HEK293 (cell line): ENCODE results near the gene INPP5A.
A peak's percentile ranks its signal among the peaks of the same experiment; 100 is the strongest.

Experiments
- CTCF ChIA-PET: fragments of 350-600 bp; formaldehyde crosslinking; extraction: SDS; loops from one replicate; lab custom pipeline; 2021; ENCODE audit warnings: antibody characterized with exemption; lab: Yijun Ruan, JAX
- POLR2A ChIA-PET: fragments of 300-600 bp; formaldehyde crosslinking; extraction: SDS; loops from one replicate; lab custom pipeline; 2020; ENCODE audit warnings: antibody characterized with exemption, inconsistent platforms; lab: Yijun Ruan, JAX
- H3K27ac ChIP-seq: fragments of 200-500 bp; sonication (Bioruptor generic); 2 replicates; pipeline ENCODE4 v1.5.1; 2014; ENCODE audit warnings: low read depth, low read length, control low read depth, inconsistent platforms; ENCODE audit errors: extremely low read depth
- H3K36me3 ChIP-seq, 2 experiments: fragments of 200-500 bp in 1 of 2; sonication (Bioruptor generic) in 1 of 2; 1 replicate in 1 of 2; 2 replicates in 1 of 2; pipeline ENCODE4 v1.5.1; 2014 to 2017; ENCODE audit warnings: inconsistent platforms in 2 of 2, low read length in 2 of 2; ENCODE audit not compliant: control insufficient read depth in 2 of 2, insufficient read depth in 1 of 2
- H3K4me1 ChIP-seq: fragments of 200-500 bp; sonication (Bioruptor generic); 2 replicates; pipeline ENCODE4 v1.5.1; 2014; ENCODE audit warnings: mild to moderate bottlenecking, low read length, inconsistent platforms; ENCODE audit not compliant: control insufficient read depth, insufficient read depth
- H3K4me3 ChIP-seq: 2 replicates; pipeline ENCODE4 v1.5.1; 2011; ENCODE audit warnings: low read depth, mild to moderate bottlenecking, control low read depth, low read length, moderate library complexity
- H3K9me3 ChIP-seq: fragments of 200-500 bp; sonication (Bioruptor generic); 2 replicates; pipeline ENCODE4 v1.5.1; 2014; ENCODE audit warnings: low read depth, low read length, inconsistent platforms; ENCODE audit not compliant: control insufficient read depth, insufficient read depth
- EGR2 ChIP-seq: fragments of 450-650 bp; formaldehyde crosslinking; IDR thresholded peaks from 2 replicates; pipeline ENCODE4 v1.5.1; 2016; ENCODE audit warnings: low read depth, missing biosample characterization, missing genetic modification characterization
- GLIS1 ChIP-seq: fragments of 450-650 bp; formaldehyde crosslinking; IDR thresholded peaks from 2 replicates; pipeline ENCODE4 v1.5.1; 2016; ENCODE audit warnings: missing biosample characterization, missing genetic modification characterization
- GLIS2 ChIP-seq: fragments of 450-650 bp; formaldehyde crosslinking; IDR thresholded peaks from 2 replicates; pipeline ENCODE4 v1.5.1; 2016; ENCODE audit warnings: missing biosample characterization, missing genetic modification characterization
- HOXD13 ChIP-seq: sonication (generic); formaldehyde crosslinking; IDR thresholded peaks from 2 replicates; pipeline ENCODE4 v1.8.0; 2022; ENCODE audit warnings: missing genetic modification reagents, borderline replicate concordance
- SETDB1 ChIP-seq: IDR thresholded peaks from one replicate; pipeline ENCODE4 v1.6.1; 2017; ENCODE audit warnings: mild to moderate bottlenecking, low read length, moderate library complexity, mixed read lengths; ENCODE audit not compliant: insufficient read length
- SP2 ChIP-seq: fragments of 450-650 bp; formaldehyde crosslinking; IDR thresholded peaks from 2 replicates; pipeline ENCODE4 v1.5.1; 2016; ENCODE audit warnings: missing biosample characterization, missing genetic modification characterization
- SP7 ChIP-seq: fragments of 450-650 bp; formaldehyde crosslinking; IDR thresholded peaks from 2 replicates; pipeline ENCODE4 v1.5.1; 2016; ENCODE audit warnings: missing biosample characterization, missing genetic modification characterization
- ZBTB20 ChIP-seq: fragments of 450-650 bp; formaldehyde crosslinking; IDR thresholded peaks from 2 replicates; pipeline ENCODE4 v1.5.1; 2016; ENCODE audit warnings: missing biosample characterization, missing genetic modification characterization
- ZBTB49 ChIP-seq: fragments of 450-650 bp; formaldehyde crosslinking; IDR thresholded peaks from 2 replicates; pipeline ENCODE4 v1.5.1; 2016; ENCODE audit warnings: missing biosample characterization, missing genetic modification characterization, low read depth
- ZEB2 ChIP-seq: fragments of 450-650 bp; formaldehyde crosslinking; IDR thresholded peaks from 2 replicates; pipeline ENCODE4 v1.5.1; 2016; ENCODE audit warnings: missing biosample characterization, missing genetic modification characterization
- ZFHX2 ChIP-seq: fragments of 450-650 bp; formaldehyde crosslinking; conservative IDR thresholded peaks from 2 replicates; pipeline ENCODE4 v1.5.1; 2016; ENCODE audit warnings: missing biosample characterization, missing genetic modification characterization
- ZIC2 ChIP-seq: fragments of 450-650 bp; formaldehyde crosslinking; IDR thresholded peaks from 2 replicates; pipeline ENCODE4 v1.5.1; 2016; ENCODE audit warnings: missing biosample characterization, missing genetic modification characterization
- ZNF140 ChIP-seq: fragments of 450-650 bp; formaldehyde crosslinking; IDR thresholded peaks from 2 replicates; pipeline ENCODE4 v1.5.1; 2016; ENCODE audit warnings: missing biosample characterization, missing genetic modification characterization
- ZNF169 ChIP-seq: fragments of 450-650 bp; formaldehyde crosslinking; IDR thresholded peaks from 2 replicates; pipeline ENCODE4 v1.5.1; 2016; ENCODE audit warnings: missing biosample characterization, missing genetic modification characterization
- ZNF23 ChIP-seq: fragments of 450-650 bp; formaldehyde crosslinking; IDR thresholded peaks from 2 replicates; pipeline ENCODE4 v1.5.1; 2016; ENCODE audit warnings: missing biosample characterization, missing genetic modification characterization, borderline replicate concordance
- ZNF324 ChIP-seq: fragments of 450-650 bp; formaldehyde crosslinking; IDR thresholded peaks from 2 replicates; pipeline ENCODE4 v1.5.1; 2016; ENCODE audit warnings: missing biosample characterization, missing genetic modification characterization
- ZNF37A ChIP-seq: fragments of 450-650 bp; IDR thresholded peaks from 2 replicates; pipeline ENCODE4 v1.5.1; 2018; ENCODE audit warnings: missing biosample characterization, missing genetic modification characterization
- ZNF426 ChIP-seq: fragments of 450-650 bp; formaldehyde crosslinking; IDR thresholded peaks from 2 replicates; pipeline ENCODE4 v1.5.1; 2017; ENCODE audit warnings: missing biosample characterization, missing genetic modification characterization, mild to moderate bottlenecking, inconsistent platforms, moderate library complexity
- ZNF548 ChIP-seq: fragments of 450-650 bp; formaldehyde crosslinking; IDR thresholded peaks from 2 replicates; pipeline ENCODE4 v1.5.1; 2016; ENCODE audit warnings: missing biosample characterization, missing genetic modification characterization
- ZNF560 ChIP-seq: fragments of 450-650 bp; formaldehyde crosslinking; IDR thresholded peaks from 2 replicates; pipeline ENCODE4 v1.5.1; 2017; ENCODE audit warnings: missing biosample characterization, missing genetic modification characterization, borderline replicate concordance
- ZNF585B ChIP-seq: fragments of 450-650 bp; formaldehyde crosslinking; IDR thresholded peaks from 2 replicates; pipeline ENCODE4 v1.5.1; 2016; ENCODE audit warnings: missing biosample characterization, missing genetic modification characterization
- ZNF623 ChIP-seq: fragments of 450-650 bp; formaldehyde crosslinking; IDR thresholded peaks from 2 replicates; pipeline ENCODE4 v1.5.1; 2016; ENCODE audit warnings: missing biosample characterization, missing genetic modification characterization
- ZNF670 ChIP-seq: fragments of 450-650 bp; formaldehyde crosslinking; IDR thresholded peaks from 2 replicates; pipeline ENCODE4 v1.5.1; 2016; ENCODE audit warnings: missing biosample characterization, missing genetic modification characterization, low read depth
- ZNF692 ChIP-seq: fragments of 450-650 bp; formaldehyde crosslinking; IDR thresholded peaks from 2 replicates; pipeline ENCODE4 v1.5.1; 2016; ENCODE audit warnings: missing biosample characterization, missing genetic modification characterization
- ZNF76 ChIP-seq: fragments of 450-650 bp; formaldehyde crosslinking; IDR thresholded peaks from 2 replicates; pipeline ENCODE4; 2016; ENCODE audit warnings: low read depth, missing biosample characterization, missing genetic modification characterization, borderline replicate concordance
- ZNF777 ChIP-seq: fragments of 450-650 bp; formaldehyde crosslinking; IDR thresholded peaks from 2 replicates; pipeline ENCODE4 v1.5.1; 2017; ENCODE audit warnings: missing biosample characterization, missing genetic modification characterization, borderline replicate concordance
- ZNF785 ChIP-seq: fragments of 450-650 bp; formaldehyde crosslinking; IDR thresholded peaks from 2 replicates; pipeline ENCODE4 v1.5.1; 2016; ENCODE audit warnings: missing biosample characterization, missing genetic modification characterization
- ZNF791 ChIP-seq: fragments of 450-650 bp; formaldehyde crosslinking; IDR thresholded peaks from 2 replicates; pipeline ENCODE4 v1.5.1; 2016; ENCODE audit warnings: missing biosample characterization, missing genetic modification characterization
- TF ChIP-seq, protein P1 (sequence below): fragments of 450-650 bp; formaldehyde crosslinking; optimal IDR thresholded peaks from 2 replicates; pipeline ENCODE3; 2016; ENCODE audit warnings: missing biosample characterization, mild to moderate bottlenecking, missing genetic modification characterization
- TF ChIP-seq, protein P2 (sequence below): fragments of 450-650 bp; formaldehyde crosslinking; IDR thresholded peaks from 2 replicates; pipeline ENCODE4 v1.5.1; 2016; ENCODE audit warnings: missing biosample characterization, missing genetic modification characterization

INPP5A gene

GRCh38 chr10:132786476-132786883 is 248.9 kb downstream of the INPP5A start:
- POLR2A ChIA-PET, result no interaction called here
- Histone ChIP-seq H3K4me1 (peaks cover 3% of the 10 kb centered on the region), H3K4me3 (no peak overlapping the region), H3K9me3 (no peaks in the 10 kb centered on the region), H3K36me3 (no peaks in the 10 kb centered on the region), H3K27ac (no peak overlapping the region; the same call in 1 of the 2 replicates)
- TF ChIP-seq ZBTB20 (tag by site-specific recombination), result peak; percentile 8; the same call in 1 of the 2 replicates
- TF ChIP-seq ZEB2 (tag by site-specific recombination), result no peak
- 0 out of 2 replicates have a peak, but pooled peaks have one; percentile 11 for TF ChIP-seq SP7 (tag by site-specific recombination)
- no peak for TF ChIP-seq ZNF324 (tag by site-specific recombination)
- 0 out of 2 replicates have a peak, but pooled peaks have one; percentile 14 for TF ChIP-seq ZNF76 (tag by site-specific recombination)
- TF ChIP-seq SP2, result no peak
- TF ChIP-seq ZNF692 (tag by site-specific recombination), result peak; percentile 16; the same call in 1 of the 2 replicates
- 0 out of 2 replicates have a peak, but pooled peaks have one; percentile 56 for TF ChIP-seq ZNF785 (tag by site-specific recombination)
- no peak for TF ChIP-seq ZNF560 (tag by site-specific recombination)
- peak; percentile 94 for TF ChIP-seq GLIS1 (tag by site-specific recombination)
- peak; percentile 83 for TF ChIP-seq EGR2 (tag by site-specific recombination)
- TF ChIP-seq ZFHX2, result peak; percentile 97
- no peak for TF ChIP-seq ZNF670 (tag by site-specific recombination)
- no peak for TF ChIP-seq ZNF426 (tag by site-specific recombination)
- peak; percentile 82 for TF ChIP-seq GLIS2 (tag by site-specific recombination)
- TF ChIP-seq ZNF585B (tag by site-specific recombination), result no peak
- CTCF ChIA-PET, result no interaction called here

- H3K4me3 ChIP-seq, result no peak overlapping the region
- ChIA-PET POLR2A (no interaction called here), CTCF (no interaction called here)
- H3K9me3 ChIP-seq, result no peaks in the 10 kb centered on the region
- no peak overlapping the region for H3K27ac ChIP-seq
- H3K36me3 ChIP-seq, result no peaks in the 10 kb centered on the region
- H3K4me1 ChIP-seq, result peaks cover 3% of the 10 kb centered on the region
- TF ChIP-seq, protein P1, sequence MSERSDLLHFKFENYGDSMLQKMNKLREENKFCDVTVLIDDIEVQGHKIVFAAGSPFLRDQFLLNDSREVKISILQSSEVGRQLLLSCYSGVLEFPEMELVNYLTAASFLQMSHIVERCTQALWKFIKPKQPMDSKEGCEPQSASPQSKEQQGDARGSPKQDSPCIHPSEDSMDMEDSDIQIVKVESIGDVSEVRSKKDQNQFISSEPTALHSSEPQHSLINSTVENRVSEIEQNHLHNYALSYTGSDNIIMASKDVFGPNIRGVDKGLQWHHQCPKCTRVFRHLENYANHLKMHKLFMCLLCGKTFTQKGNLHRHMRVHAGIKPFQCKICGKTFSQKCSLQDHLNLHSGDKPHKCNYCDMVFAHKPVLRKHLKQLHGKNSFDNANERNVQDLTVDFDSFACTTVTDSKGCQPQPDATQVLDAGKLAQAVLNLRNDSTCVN, result peak; percentile 66
- TF ChIP-seq GLIS2 (tag by site-specific recombination), result peak; percentile 9
- TF ChIP-seq, protein P2, sequence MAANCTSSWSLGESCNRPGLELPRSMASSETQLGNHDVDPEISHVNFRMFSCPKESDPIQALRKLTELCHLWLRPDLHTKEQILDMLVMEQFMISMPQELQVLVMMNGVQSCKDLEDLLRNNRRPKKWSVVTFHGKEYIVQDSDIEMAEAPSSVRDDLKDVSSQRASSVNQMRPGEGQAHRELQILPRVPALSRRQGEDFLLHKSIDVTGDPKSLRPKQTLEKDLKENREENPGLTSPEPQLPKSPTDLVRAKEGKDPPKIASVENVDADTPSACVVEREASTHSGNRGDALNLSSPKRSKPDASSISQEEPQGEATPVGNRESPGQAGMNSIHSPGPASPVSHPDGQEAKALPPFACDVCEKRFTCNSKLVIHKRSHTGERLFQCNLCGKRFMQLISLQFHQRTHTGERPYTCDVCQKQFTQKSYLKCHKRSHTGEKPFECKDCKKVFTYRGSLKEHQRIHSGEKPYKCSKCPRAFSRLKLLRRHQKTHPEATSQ (tag by site-specific recombination), result 0 out of 2 replicates have a peak, but pooled peaks have one; percentile 27
- peak; percentile 84 for TF ChIP-seq ZNF777 (tag by site-specific recombination)
- no peak for TF ChIP-seq ZNF23 (tag by site-specific recombination)
- TF ChIP-seq SETDB1, result no peak
- no peak for TF ChIP-seq ZNF140 (tag by site-specific recombination)
- 0 out of 2 replicates have a peak, but pooled peaks have one; percentile 31 for TF ChIP-seq ZEB2 (tag by site-specific recombination)
- no peak for TF ChIP-seq ZNF791 (tag by site-specific recombination)
- TF ChIP-seq ZNF548 (tag by site-specific recombination), result no peak
- TF ChIP-seq ZNF76 (tag by site-specific recombination), result 0 out of 2 replicates have a peak, but pooled peaks have one; percentile 5
- TF ChIP-seq ZIC2 (tag by site-specific recombination), result peak; percentile 44
- no peak for TF ChIP-seq ZNF37A
- no peak for TF ChIP-seq HOXD13
- no peak for TF ChIP-seq ZNF169 (tag by site-specific recombination)
- TF ChIP-seq ZBTB49, result no peak
- no peak for TF ChIP-seq ZNF623 (tag by site-specific recombination)
Measured at GRCh38 chr10:132786884-132787494, 249.4 kb downstream of the INPP5A start.
